RWPE2 (cell line): ENCODE data around the gene VTI1A.
A peak's percentile ranks its signal among the peaks of the same experiment; 100 is the strongest.

Experiments
- ATAC-seq: fragments of 200-7000 bp; cut with Tn5 transposase; 3 replicates; pipeline ENCODE4 v1.9.1; 2021; ENCODE audit warnings: low read depth
- DNase-seq: peaks from one replicate; pipeline ENCODE4 v3.0.0-alpha.2; 2020; ENCODE audit warnings: low spot score
- H3K27ac ChIP-seq: fragments of 450-650 bp; 2 replicates; pipeline ENCODE4 v1.5.1; 2017; ENCODE audit warnings: mild to moderate bottlenecking; ENCODE audit not compliant: poor library complexity, severe bottlenecking
- H3K27me3 ChIP-seq: fragments of 250-450 bp; sonication (Bioruptor Pico); 2 replicates; pipeline ENCODE4 v1.5.1; 2021; ENCODE audit warnings: mild to moderate bottlenecking, moderate library complexity; ENCODE audit not compliant: insufficient read depth, poor library complexity, severe bottlenecking
- H3K36me3 ChIP-seq: fragments of 250-450 bp; sonication (Bioruptor Pico); 2 replicates; pipeline ENCODE4 v1.5.1; 2020; ENCODE audit warnings: low read depth, mild to moderate bottlenecking, moderate library complexity
- H3K4me1 ChIP-seq: fragments of 250-450 bp; sonication (Bioruptor Pico); 2 replicates; pipeline ENCODE4 v1.5.1; 2021; ENCODE audit warnings: mild to moderate bottlenecking, moderate library complexity; ENCODE audit not compliant: insufficient read depth, poor library complexity, severe bottlenecking
- H3K4me3 ChIP-seq: fragments of 250-450 bp; sonication (Bioruptor Pico); 2 replicates; pipeline ENCODE4 v1.5.1; 2021; ENCODE audit warnings: mild to moderate bottlenecking, moderate library complexity; ENCODE audit not compliant: severe bottlenecking
- H3K9me3 ChIP-seq: fragments of 250-450 bp; sonication (Bioruptor Pico); 2 replicates; pipeline ENCODE4 v1.5.1; 2021; ENCODE audit warnings: mild to moderate bottlenecking, moderate library complexity; ENCODE audit not compliant: severe bottlenecking
- CTCF ChIP-seq: fragments of 450-650 bp; IDR thresholded peaks from one replicate; pipeline ENCODE4 v1.5.1; 2017; ENCODE audit warnings: mild to moderate bottlenecking, moderate library complexity; ENCODE audit not compliant: poor library complexity, severe bottlenecking

The VTI1A gene

GRCh38 chr10:112803961-112804401 is 357.0 kb downstream of the VTI1A start:
- Histone ChIP-seq H3K27me3 (no peaks in the 10 kb centered on the region), H3K4me3 (no peak overlapping the region), H3K9me3 (no peaks in the 10 kb centered on the region), H3K27ac (no peak overlapping the region), H3K4me1 (no peaks in the 10 kb centered on the region), H3K36me3 (no peaks in the 10 kb centered on the region)
- no peak for DNase-seq
- peak; percentile 67 for ATAC-seq
- TF ChIP-seq CTCF = no peak

GRCh38 chr10:112805254-112805590 is 358.2 kb downstream of the VTI1A start:
- DNase-seq = no peak
- Histone ChIP-seq H3K4me3 (no peak overlapping the region), H3K27me3 (no peaks in the 10 kb centered on the region), H3K9me3 (no peaks in the 10 kb centered on the region), H3K27ac (no peak overlapping the region), H3K36me3 (no peaks in the 10 kb centered on the region), H3K4me1 (no peaks in the 10 kb centered on the region)
- ATAC-seq = no peak
- TF ChIP-seq CTCF = no peak

GRCh38 chr10:112805701-112806100 is 358.7 kb downstream of the VTI1A start:
- ATAC-seq = no peak
- Histone ChIP-seq H3K27ac (no peak overlapping the region), H3K4me3 (no peak overlapping the region), H3K4me1 (peaks cover 3% of the 10 kb centered on the region), H3K36me3 (no peaks in the 10 kb centered on the region), H3K9me3 (no peaks in the 10 kb centered on the region), H3K27me3 (no peaks in the 10 kb centered on the region)
- no peak for TF ChIP-seq CTCF
- no peak for DNase-seq

- no peak overlapping the region for H3K27ac ChIP-seq
- H3K27me3 ChIP-seq = no peaks in the 10 kb centered on the region
- no peaks in the 10 kb centered on the region for H3K36me3 ChIP-seq
- H3K4me3 ChIP-seq = no peak overlapping the region
- no peak for TF ChIP-seq CTCF
- H3K4me1 ChIP-seq = peaks cover 11% of the 10 kb centered on the region
- ATAC-seq (no peak), DNase-seq (no peak)
- no peaks in the 10 kb centered on the region for H3K9me3 ChIP-seq
These were observed 360.0 kb downstream of the VTI1A start for GRCh38 chr10:112807013-112807412.

- no peak for TF ChIP-seq CTCF
- DNase-seq (no peak), ATAC-seq (no peak)
- H3K4me3 ChIP-seq = no peak overlapping the region
- H3K36me3 ChIP-seq = no peaks in the 10 kb centered on the region
- H3K9me3 ChIP-seq = no peaks in the 10 kb centered on the region
- no peaks in the 10 kb centered on the region for H3K27me3 ChIP-seq
- peaks cover 20% of the 10 kb centered on the region for H3K4me1 ChIP-seq
- H3K27ac ChIP-seq = no peak overlapping the region
These were observed 362.7 kb downstream of the VTI1A start for GRCh38 chr10:112809736-112810135.
